Measurements from ENCODE around the gene ETHE1.

GRCh38 chr19:43506629-43507028 lies 20.4 kb downstream of the ETHE1 start:
- TF ChIP-seq CTCF (IDR thresholded peaks at IDR 0.05) (no peak), POLR2A (IDR thresholded peaks at IDR 0.05) (no peak), POLR2AphosphoS5 (IDR thresholded peaks at IDR 0.05) (no peak)

Measured in breast epithelium (tissue), 3 donors.